VCaP (cell line): ENCODE measurements around the gene MPPED1.

Experiments
- H3K27ac ChIP-seq: fragments of 450-650 bp; 2 replicates; pipeline ENCODE4 v1.5.1; 2017
- CTCF ChIP-seq: fragments of 450-650 bp; conservative IDR thresholded peaks from 2 replicates; pipeline ENCODE4 v1.5.1; 2017; ENCODE audit warnings: mild to moderate bottlenecking, moderate library complexity

The MPPED1 gene

GRCh38 chr22:43443152-43443471, 31.3 kb downstream of the MPPED1 start:
- H3K27ac ChIP-seq = no peak overlapping the region; the same call in 1 of the 2 replicates
- no peak for TF ChIP-seq CTCF

GRCh38 chr22:43446037-43446803, 34.4 kb downstream of the MPPED1 start:
- no peak for TF ChIP-seq CTCF
- H3K27ac ChIP-seq = peak overlapping the region; percentile 63

GRCh38 chr22:43446916-43447315, 35.1 kb downstream of the MPPED1 start:
- H3K27ac ChIP-seq = peak overlapping the region; percentile 63
- peak; percentile 59 for TF ChIP-seq CTCF

- TF ChIP-seq CTCF = no peak
- H3K27ac ChIP-seq = peak overlapping the region; percentile 63
Observed at GRCh38 chr22:43447380-43447779, 35.6 kb downstream of the MPPED1 start.

- H3K27ac ChIP-seq = no peak overlapping the region
- TF ChIP-seq CTCF = no peak
Observed at GRCh38 chr22:43448048-43448447, 36.2 kb downstream of the MPPED1 start.

GRCh38 chr22:43449205-43449830, 37.5 kb downstream of the MPPED1 start:
- H3K27ac ChIP-seq = no peak overlapping the region
- no peak for TF ChIP-seq CTCF

GRCh38 chr22:43449831-43450225, 38.0 kb downstream of the MPPED1 start:
- TF ChIP-seq CTCF = no peak

More at GRCh38 chr22:43449831-43450225, 38.0 kb downstream of the MPPED1 start:
- H3K27ac ChIP-seq = no peak overlapping the region
